Activated CD4-positive, alpha-beta T cell treated with anti-CD3 and anti-CD28 coated beads, Interleukin-2, Interleukin-6, amounts not matched to agents 100 ng/mL and 50 ng/mL, durations not matched to agents 16 hours and 8 hours (primary cell): ENCODE measurements around the gene ZNF318.
"Not testable (repeated sequence)": the region's sequence is repeated elsewhere in the genome, so short reads cannot be mapped to it uniquely, and the experiment has no call there.

Experiments
- DNase-seq: peaks from one replicate; pipeline ENCODE4 v3.0.0-alpha.2; 2020

Gene ZNF318

DNA sequence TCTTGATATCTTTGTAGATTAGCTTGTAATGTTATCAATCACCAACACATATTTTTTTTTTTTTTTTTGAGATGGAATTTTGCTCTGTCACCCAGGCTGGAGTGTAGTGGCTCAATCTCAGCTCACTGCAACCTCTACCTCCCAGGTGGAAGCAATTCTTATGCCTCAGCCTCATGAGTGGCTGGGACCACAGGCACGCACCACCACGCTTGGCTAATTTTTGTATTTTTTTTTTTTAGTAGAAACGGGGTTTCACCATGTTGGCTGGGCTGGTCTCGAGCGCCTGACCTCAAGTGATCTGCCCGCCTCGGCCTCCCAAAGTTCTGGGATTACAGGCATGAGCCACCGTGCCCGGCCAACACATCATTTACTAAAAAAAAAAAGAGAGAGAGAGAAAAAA lies 11.4 kb upstream of the ZNF318 start:
- not testable (repeated sequence) for DNase-seq

DNA sequence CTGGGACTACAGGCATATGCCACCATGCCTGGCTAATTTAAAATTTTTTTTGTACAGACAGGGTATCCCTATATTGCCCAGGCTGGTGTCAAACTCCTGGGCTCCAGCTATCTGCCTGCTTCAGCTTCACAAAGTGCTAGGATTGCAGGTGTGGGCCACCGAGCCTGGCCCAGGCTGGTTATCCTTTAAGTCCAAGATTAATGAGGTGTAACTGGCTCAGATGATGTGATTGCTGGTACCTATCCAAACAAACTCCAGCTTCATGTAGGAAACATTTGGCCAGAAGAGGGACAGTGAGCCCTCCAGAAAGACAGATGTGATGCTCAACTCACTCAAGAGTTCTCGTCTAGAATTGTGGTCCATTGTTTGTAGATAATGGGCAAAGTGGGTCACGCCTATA lies 9.2 kb upstream of the ZNF318 start:
- no peak for DNase-seq

DNA sequence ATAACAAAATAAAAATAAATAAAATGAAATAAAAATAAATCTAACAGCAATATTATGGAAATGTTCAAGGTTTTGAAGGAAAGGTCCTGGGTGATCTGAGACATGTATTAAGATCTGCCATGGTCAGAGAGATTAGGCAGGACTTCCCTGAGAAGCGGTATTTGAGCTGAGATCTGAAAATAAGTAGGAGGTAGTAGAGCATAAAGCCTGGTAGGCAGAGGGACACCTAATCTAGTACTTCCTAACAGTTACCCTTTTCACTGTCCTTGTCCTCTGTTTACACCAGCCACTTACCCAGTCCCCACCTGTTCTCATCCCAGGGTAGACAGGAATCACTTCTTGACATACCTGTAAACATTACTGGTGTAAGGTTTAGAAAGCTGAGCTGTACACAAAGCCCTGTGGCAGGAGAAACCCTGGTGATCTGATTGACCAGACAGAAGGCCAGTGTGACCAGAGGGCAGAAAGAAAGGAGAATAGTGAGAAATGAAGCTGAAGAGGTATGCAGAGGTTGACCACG lies 8.3 kb upstream of the ZNF318 start:
- DNase-seq: no peak

DNA sequence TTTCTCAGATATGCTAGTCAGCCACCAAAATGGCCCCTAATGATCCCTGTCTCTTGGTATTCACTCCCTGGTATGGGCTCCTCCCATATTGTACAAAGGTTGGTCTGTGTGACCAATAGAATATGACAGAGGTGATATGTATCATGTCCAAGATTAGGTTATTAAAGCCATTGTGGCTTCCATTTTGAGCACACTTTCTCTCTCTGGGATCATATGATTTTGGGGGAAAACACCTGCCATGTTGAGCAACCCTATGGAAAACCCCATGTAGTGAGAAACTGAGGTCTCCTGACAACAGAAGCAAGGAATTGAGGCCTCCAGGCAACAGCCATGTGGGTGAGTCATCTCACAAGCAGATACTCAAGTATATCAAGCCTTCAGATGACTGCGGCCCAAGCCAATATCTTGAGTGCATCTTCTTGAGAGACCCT lies 7.1 kb upstream of the ZNF318 start:
- DNase-seq: peak; percentile 74

DNA sequence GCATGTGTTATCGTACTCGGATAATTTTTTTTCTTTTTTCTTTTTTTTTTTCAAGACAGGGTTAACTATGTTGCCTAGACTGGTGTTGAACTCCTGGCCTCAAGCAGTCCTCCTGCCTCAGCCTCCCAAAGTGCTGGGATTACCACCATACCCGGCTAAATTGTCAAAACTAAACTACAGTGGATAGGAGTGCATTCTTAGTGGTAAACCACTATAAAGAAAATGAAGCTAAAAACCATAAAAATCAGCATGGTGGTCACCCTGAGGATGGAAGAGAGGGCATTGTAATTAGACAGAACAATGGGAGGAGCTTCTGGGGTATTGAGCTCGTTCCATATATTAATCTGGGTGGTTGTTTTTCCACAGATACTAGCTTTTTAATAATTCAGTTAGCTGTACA lies 6.2 kb upstream of the ZNF318 start:
- DNase-seq: peak; percentile 41

DNA sequence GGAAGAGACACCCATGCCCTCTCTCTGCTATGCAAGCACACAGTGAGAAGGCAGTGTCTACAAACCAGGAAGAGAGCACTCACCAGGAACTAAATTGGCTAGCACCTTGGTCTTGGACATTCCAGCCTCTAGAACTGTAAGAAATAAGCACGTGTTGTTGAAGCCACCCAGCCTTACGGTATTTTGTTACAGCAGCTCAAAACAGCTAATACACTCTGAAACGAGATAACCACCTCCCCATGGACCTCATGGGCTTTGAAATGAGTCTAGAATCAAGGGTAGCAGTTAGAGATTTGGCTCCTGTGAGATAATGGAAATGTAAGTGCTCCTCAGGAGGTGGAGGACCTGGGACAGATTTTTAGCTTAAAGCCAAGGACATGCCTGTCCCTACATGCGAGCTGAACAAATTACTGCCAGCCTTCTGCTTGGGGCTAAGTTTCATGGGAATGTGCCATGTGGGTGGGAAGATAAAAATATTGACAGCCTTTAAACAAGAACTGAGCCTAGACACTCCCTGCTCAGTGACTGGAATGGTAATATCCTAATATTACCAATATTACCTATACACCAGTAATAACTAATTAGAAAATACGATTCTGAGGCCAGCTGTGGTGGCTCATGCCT lies 3.9 kb upstream of the ZNF318 start:
- no peak for DNase-seq

DNA sequence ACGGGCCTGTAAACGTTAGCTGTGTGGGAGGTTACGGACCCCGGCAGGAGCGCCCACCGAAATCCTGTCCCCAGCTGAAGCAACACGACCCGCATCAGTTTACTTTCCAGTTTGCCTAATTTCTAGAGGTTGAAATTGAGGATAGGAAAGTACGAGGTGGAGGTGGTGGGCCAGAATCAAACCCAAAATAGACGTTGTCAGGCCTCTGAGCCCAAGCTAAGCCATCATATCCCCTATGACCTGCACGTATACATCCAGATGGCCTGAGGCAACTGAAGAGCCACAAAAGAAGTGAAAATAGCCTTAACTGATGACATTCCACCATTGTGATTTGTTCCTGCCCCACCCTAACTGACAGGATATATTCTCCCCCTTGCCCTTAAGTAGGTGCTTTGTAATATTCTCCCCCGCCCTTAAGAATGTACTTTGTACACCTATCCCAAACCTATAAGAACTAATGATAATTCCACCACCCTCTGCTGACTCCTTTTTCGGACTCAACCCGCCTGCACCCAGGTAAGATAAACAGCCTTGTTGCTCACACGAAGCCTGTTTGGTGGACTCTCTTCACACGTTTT lies 645 bp upstream of the ZNF318 start:
- DNase-seq: not testable (repeated sequence)

DNA sequence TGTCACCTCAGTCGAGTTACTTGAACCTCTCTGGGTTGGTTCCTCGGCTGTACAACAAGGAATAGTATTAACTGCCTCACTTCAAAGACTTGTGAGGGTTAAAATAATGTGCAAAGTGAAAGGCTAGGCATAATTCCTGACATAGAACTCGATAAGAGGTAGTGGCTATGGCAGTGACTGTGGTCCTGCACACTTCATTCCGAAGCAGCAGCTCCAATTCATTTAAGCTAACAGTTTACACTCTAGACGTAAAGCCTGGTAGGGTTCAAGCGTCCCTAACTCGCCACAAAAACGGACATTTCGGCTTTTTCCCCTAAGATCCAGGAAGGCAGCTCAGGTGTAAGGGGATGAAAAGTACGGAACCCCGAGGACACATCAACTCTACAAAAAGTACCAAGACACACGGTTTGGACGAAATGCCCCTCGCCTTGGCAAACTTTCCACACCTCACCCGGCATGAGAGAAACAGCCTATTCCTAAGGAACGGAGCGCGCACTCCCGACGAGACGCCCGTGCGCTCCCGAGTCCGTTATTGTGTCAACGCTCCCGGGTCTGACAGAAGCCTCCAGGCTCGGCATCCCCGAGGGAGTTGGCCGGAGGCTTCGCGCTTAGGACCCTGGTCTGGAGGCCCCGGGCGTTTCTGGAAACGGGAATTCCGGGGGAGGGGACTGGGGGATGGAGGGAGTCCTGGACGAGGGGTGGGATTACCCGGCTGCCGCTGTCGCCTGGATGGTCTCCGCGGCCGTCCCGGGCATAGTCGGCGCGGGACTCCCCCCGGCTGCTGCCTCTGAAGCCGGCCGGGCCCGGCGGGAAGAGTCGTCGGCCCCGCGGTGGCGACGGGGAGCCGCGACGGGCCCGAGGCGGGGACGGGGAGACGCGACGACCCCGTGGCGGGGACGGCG lies 937 bp downstream of the ZNF318 start:
- peak; percentile 15 for DNase-seq

DNA sequence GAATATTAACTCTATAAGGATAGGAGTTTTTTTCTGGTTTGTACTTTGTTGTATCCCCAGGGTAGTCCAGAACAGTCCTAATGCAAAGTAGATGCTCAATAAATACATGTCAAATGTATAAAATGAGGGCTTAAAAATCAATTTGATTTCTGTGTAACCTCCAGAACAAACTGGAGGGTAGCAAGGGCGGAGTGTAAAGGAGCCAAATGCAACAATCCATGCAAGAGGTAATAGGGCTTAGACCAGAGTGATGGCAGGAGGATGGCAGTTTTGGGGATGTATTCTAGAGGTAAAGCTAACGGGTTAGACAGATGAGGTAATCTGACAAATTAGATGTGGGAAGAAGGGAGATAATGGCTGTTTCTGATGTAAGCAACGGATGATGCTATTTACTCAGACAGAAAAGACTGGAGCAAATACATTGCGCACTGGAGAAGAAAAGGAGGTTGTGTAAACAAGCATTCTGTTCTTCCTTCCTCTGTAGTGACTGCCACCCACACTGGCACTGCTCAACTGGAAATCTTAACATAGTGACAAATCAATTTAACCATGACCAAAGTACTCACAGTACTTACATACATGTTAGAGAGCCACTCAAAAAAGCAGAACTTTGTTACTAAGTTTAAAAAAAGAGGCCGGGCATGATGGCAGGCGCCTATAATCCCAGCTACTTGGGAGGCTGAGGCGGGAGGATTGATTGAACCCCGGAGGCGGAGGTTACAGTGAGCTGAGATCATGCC lies 2.0 kb downstream of the ZNF318 start:
- no peak for DNase-seq

DNA sequence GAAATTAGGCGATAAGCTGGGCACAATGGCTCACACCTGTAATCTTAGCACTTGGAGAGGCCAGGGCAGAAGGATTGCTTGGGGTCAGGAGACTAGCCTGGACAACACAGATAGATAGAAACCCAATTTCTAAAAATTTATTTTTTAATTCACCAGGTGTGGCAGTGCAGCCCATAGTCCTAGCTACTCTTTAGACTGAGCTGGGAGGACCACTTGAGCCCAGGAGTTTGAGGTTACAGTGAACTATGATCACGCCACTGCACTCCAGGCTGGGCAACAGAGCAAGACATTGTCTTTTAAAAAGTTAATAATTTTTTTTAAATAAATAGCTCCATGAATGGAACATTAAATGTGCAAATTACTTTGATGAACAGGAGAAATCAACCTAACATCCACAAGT lies 8.2 kb downstream of the ZNF318 start:
- no peak for DNase-seq

DNA sequence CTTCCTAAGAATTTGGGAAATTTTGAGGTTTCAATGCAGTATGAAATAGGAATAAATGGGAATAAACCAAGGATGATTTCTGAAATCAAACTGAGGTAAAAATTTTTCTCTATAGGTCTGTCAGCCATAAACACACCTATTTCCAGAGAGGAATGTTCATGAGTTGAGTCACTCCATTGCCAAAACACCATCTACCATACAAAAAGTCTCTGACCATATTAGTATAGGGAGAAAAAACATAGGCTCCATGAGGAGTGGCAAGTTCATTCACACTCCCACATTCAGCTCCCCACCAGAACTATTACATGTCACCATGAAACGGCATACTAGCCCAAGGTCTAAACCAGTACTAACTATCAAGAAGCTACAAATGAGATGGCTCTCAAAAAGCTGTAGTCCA lies 9.6 kb downstream of the ZNF318 start:
- no peak for DNase-seq

DNA sequence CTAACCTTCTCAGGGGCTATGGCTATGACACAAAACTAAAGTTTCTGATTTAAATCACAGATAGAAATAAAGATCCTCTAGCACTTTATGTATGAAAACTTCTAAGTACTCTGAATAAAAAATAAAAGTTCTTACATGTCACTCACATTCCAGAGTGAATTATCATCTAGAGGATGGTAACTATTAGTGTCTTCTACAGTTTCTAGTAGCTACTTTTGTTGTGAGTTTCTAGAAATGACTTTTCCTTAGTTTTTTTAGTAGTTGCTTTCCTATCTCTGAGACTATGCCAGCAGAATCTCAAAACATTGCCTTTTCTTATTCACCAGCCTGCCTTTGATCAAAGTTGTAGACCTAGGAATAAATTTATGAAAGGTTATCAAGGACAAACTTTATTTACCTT lies 10.1 kb downstream of the ZNF318 start:
- no peak for DNase-seq

DNA sequence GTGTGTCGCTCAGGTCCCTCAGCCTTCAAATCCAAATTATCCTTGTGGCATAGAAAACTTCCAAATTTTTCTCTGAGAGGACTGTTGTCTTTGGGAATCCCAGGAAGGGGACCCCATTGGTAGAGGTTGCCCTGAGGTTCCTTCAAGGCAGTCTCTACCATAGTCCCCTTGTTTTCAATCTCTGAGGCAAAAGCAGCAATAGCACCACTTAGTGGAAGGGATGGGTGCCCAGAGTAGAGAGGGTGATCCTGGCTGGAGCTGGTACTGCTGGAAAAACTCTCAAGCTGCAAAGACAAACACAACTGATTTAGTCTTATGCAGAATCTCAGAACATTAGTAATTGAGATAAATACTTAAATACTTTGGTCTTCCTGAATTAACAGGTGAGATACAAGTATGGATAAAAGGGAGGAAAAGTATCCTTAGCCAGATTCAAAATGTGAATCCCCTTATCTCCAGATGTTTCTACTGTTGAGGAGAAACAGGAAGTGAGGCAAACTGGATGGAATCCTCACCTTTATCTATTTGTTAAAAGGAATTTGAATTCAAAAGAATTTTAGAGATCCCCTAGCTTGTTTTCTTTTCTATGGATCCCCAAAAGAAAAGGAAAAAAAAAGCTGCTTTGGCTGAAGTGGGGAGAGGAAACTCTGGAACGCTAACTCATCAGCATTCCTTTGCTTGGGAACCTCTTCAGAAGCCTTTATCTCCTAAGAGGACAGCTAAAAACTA lies 13.4 kb downstream of the ZNF318 start:
- DNase-seq: no peak

DNA sequence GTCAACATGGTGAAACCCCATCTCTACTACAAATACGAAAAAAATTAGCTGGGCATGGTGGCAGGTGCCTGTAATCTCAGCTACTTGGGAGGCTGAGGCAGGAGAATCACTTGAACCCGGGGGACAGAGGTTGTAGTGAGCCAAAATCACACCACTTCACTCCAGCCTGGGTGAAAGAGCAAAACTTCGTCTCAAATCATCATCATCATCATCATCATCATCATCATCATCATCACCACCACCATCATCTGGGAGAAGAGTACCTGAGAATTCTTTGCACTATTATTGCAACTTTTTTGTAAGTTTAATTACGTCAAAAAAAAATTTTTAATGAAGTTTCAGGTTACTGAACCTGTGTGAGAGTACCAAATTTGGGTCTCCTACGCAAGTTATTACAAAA lies 17.5 kb downstream of the ZNF318 start:
- DNase-seq: not testable (repeated sequence)

DNA sequence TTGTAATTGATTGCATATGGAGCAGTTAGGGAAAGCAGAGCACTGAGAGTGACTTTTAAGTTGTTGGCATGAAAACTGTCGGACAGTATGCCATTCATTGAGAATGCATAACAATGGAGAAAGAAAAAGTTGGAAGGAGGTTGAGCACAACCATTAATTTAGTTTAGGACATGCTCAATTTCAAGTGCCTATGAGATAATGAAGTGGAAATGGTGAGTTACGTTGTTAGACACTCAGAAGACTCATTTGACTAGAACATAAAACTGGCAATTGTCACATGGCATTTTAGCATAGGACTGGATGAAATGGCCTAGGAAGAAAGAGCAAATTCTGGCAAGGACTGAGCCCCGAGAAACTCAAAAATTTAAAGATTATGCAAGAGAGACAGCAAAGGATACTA lies 22.0 kb downstream of the ZNF318 start:
- DNase-seq: no peak

DNA sequence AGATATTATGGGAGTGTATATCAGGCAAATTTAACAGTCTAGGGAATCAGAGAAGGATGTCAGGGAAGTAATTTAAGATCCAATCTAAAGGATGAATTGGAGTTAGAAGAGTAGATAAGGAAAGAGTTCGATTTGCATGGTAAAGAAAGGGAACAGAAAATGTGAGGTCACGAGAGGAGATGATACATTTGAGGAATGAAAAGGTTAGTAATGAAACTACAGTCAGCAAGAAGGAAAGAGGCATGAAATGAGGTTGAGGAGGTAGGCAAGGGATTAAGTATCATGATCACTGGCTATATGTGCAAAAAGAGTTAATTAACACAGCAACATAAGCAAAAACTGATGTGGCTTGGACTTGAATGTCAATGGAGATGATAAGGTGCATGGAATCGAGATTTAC lies 22.4 kb downstream of the ZNF318 start:
- DNase-seq: no peak

DNA sequence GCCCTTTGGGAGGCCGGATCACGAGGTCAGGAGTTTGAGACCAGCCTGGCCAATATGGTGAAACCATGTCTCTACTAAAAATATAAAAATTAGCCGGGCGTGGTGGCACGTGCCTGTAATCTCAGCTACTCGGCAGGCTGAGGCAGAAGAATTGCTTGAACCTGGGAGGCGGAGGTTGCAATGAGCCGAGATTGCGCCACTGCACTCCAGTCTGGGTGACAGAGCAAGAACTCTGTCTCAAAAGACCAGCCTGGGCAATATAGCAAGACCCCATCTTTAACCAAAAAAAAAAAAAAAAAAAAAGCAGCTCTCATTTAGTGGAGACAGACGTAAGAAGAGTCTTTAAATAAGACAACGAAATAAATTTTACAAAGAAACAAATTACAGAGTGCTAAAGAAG lies 23.2 kb downstream of the ZNF318 start:
- not testable (repeated sequence) for DNase-seq

DNA sequence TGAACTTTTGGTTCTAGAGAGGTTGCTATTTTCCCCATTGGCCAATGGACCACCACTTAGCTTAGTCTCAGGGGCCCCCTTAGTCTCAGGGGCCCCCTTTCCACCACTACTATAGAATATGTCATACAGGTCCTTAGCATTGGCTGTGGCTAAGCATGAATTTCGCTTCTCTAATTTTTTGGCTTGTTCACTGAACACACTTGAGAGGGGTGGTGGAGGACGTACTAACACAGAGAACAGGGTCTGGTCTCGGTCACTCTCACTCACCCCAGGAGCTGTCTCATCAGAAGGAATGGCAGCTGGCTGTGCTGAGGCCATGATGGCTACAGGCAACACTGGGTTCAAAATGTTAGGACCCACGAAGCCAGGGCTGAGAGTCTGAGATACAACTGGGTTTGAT lies 30.3 kb downstream of the ZNF318 start:
- no peak for DNase-seq

DNA sequence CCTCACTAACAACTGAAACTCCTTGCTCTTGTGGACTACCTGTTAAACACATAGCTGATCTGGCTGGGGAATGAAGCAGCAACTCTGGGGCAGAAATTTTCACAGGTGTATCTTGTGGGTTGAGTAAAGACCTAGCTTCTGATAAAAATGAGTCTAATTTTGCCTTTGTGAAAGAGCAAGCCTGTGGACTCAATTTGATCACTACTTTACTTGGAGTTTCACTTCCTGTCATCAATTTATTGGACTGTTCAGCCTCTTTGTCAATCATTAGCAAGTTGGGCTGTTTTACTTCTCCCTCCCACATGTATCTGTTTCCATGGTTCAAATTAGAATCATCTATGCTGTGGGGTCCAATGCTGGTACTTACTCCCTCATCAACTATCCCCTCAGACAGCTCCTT lies 31.2 kb downstream of the ZNF318 start:
- no peak for DNase-seq

DNA sequence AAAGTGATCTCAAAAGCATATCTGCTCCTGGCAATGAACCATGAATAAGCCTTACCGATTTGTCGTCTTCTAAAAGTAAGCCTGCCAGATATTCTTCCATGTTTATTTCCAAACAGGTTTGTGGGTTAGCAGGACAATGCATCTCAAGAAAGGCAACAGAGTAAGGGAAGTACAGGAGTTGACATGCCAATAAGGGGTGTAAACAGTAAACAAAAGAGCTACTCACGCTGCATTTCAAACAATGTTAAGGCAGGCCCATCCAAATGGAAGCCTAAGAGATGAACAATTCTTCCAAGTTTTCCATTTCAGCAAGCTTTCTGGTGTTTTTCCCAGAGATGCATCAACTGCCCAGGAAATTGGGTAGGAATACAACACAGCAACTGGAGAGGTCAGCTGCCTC lies 33.1 kb downstream of the ZNF318 start:
- DNase-seq: no peak

DNA sequence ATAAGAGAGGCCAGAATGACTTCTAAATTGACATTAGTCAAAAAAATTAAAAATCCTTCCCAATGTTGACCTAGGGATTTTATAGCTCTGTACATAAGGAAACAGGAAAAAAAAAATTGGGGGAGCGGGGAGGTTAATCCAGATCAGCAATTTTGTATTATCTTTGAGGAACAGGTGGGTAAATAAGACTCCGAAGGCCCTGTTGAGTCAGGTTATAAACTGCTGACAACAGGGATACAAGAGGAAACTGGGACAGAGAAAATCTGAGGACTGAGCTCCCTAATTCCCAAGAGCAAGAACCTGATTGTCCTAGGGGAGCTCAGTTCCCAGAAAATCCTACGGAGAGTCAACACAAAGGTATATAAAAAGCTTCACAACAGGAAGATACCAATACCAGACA lies 34.0 kb downstream of the ZNF318 start:
- no peak for DNase-seq

DNA sequence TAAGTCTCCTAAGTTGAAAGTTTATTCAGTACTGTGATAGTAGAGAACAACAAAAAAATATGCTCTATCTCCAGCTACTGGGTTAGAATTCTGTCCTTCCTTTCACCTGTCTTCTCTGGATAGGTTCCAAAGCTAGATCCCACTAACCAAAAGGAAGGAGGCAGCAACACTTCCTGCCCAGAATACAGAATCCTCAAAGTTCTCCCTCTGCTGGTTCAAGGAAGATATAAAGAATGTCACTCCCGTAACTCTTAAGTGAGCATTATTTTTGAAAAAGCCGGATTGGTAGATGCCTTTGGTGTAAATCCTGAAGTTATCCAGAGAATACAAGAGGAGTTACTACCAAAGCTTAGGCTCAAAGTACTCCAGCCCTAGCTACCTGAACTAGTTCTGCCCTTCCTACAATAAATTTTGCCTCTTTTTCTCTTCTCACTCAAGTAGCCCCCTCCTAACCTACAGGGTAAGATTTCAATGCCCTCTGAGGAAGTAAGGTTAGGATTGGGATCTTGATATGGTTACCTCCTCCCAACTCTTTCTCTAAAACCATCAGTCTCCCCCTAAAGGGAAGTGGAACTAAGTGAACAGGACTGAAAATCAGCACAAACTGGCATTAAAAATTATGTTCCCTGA lies 34.9 kb downstream of the ZNF318 start:
- DNase-seq: no peak
